Measurements from ENCODE around the gene BPIFB4. TPM values are rescaled to one million over a fixed set of nuclear protein-coding genes. Genes with fewer than 3 reads are reported as not detected.
"Not testable (repeated sequence)": the region's sequence is repeated elsewhere in the genome, so short reads cannot be mapped to it uniquely, and the experiment has no call there.

The BPIFB4 gene
- total RNA-seq, 1 donor from 2014 or later, result not detected

DNA sequence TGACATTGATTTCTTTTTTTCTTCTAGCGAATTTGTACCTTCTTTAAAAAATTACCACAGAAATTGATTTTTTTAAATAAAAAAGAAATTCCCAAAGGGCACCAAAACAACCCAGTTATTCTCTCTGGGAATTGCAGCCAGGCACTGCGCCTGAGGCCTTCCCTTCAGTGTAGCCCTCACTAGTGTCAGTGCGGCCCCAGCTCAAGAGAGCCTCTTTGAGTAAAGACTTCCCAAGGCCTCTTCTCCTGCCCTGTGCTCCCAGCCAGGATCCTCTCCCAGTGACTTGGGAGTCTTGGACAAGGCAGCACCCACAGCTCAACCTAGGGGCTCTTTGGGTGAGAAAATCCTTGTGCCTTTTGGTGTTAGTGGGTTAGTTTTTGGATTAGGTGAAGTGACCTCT lies 41.5 kb downstream of the BPIFB4 start:
- no peak for ATAC-seq

DNA sequence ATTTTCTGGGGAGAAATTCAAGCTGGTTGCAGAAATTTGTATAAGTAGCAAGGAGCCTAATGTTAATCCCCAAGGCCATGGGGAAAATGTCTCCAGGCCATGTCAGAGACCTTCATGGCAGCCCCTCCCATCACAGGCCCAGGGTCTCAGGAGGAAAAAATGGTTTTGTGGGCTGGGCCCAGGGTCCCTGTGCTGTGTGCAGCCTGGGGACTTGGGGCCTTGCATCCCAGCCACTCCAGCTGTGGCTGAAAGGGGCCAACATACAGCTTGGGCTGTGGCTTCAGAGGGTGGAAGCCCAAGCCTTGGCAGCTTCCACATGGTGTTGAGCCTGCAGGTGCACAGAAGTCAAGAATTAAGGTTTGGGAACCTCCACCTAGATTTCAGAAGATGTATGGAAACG lies 42.9 kb downstream of the BPIFB4 start:
- ATAC-seq, result not testable (repeated sequence)

DNA sequence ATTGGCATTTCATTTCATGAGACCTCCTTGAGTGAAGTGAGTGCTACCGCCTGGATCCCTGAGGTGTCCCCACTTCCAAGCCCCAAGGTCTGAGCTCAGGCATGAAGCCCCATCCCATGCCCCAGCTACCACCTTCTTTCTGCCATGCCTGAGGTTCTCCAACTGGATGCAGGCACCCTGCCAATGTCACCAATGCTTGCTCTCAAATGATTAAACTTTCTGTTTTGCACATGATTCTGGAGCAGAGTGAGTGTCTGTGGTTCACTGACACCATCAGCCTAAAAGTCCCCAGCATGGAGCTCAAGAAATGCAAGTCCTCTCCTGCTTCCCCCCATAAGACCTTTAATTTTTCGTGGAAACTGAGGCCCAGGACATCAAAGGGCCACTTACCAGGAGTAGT lies 44.8 kb downstream of the BPIFB4 start:
- no peak for ATAC-seq

DNA sequence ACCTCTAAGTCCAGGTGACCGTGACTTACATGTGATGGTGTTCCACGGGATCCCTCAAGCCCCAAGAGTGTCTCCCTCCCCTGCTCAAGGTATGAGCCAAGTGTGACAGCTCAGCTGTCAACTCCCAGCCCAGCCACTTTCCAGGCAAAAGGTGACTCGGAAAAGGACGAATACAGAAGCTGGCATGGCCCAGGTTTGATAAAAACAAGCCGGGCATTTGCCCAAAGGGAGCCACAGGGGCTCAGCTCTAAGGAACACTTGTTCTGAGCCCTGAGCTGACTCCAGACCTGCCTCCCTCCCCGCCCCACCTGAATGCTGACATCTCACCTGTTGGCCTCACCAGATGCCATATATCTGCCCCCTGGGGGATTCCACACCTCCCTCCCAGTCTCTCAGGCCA lies 45.6 kb downstream of the BPIFB4 start:
- no peak for ATAC-seq

DNA sequence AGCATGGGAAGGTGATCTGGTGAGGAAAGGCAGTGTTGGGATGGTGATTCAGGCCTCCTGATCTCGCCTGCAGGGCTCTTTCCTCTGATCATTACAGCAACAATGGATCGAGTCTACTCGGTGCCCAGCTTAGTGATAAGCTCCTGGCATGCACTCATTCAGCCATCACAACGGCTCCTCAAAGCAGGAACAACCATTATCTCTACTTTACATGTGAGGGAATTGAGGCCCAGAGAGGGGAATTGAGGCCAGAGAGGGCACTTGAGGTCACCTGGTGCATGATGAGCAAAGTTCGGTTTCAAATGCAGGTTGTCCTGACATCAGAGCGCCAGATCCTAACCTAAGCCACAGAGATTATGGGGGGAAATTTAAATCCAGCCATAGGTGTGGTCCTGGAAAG lies 46.5 kb downstream of the BPIFB4 start:
- ATAC-seq, result no peak

DNA sequence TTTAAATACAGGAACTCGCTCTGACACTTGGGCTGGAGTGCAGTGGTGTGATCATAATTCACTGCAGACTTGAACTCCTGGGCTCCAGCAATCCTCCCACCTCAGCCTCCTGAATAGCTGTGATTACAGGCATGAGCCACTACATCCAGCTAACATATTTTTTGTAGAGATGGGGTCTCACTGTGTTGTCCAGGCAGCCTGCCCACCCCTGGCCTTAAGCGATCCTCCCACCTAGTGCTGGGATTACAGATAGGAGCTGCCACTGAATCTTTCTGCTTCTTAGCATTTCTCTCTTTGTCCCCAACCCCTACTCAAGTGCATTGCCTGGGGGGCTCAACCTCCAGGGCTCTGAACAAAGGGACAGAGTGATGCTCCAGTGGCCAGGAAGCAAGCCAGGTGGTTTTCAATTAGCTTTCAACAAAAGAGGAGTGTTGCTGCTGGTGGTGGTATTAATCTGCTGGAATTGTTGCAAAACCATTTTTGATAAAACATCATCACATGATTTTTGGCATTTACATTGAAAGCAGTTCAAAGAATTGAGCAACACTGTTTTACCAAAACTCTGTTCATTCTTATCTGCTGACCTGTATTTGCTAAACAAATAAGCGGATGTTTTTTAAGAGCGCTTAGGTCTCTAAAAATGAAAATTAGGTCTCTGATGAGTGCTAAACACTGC lies 48.1 kb downstream of the BPIFB4 start:
- no peak for ATAC-seq

DNA sequence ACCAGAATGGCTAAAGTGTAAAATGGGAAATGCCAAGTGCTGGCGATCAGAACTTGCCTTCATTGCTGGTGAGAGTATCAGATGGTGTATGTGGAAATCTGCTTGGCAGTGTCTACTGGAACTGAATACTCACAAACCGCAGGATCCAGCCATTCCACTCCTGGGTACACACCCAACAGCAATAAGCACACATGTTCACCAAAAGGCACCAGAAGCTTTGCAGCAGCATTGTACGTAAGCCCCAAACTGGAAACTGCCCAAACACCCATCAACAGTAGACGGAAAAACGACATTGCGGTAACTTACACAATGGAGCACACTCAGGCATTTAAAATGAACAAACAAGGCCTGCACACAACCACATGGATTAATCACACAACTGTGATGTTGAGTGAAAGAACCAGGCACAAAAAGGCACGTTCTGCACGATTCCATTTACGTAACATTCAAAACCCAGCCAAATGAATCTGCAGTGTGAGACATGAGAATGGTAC lies 51.2 kb downstream of the BPIFB4 start:
- ATAC-seq, result peak; percentile 95

DNA sequence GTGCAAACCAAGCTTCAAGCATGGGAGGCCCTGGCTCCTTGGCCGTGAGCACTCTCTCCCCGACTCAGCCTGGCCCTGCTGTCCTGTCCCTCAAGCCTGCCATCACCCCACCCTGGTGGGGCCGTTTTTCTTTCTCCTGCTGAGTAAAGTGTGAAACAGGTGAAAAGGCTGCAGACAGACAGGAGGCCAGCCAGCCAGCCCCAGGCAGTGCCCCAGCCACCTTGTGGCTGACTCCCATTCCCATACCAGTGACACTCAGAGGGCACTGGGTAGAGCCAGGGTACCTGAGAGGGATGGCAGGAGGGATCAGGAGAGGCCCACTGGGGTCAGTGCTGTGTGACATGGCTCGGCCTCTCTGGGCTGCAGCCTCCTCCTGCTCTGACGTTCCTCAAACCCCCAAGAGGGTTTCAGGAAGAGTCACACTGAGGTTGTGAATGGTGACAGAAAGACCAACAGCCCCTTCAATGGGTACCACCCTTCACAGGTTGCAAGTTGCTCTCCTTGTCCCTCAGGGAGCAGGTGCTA lies 52.6 kb downstream of the BPIFB4 start:
- no peak for ATAC-seq

DNA sequence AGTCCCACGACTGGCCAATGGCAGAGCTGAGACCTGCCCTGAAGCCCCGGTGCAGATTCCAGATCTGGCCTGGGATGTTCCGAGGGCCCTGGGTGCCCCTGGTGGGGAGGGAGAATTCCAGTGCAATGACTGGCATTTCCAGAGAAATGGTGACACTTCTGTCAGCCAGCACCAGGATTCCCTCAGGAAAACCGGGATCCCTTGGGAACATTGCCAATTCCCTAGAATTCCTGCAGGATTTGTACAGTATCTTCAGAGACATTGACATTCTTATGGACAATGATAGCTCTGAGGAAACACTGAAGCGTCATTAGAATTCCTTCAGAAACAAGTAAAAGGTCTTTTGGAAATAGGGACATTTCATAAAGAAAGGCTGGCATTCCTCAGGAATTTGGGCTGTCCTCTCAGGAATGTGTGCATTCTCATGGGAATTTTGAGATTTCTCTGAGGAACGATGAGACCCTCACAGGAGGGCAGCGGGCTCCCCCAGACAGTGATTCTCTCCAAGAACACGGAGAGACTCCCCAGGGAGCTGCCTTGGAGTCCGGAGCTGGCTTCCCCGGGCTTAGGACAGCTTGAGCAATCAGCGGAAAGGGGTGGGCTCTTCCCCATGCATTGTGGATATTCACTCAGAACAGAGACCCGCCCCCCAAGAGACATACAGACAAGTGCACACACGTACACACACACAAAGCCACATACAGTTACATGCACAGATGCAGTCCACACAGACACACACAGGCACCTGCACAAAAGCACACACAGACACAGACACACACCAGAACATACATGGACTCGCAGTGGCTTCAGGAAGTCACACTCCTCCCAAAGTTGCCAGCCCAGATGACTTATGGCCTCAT lies 53.3 kb downstream of the BPIFB4 start:
- no peak for ATAC-seq

DNA sequence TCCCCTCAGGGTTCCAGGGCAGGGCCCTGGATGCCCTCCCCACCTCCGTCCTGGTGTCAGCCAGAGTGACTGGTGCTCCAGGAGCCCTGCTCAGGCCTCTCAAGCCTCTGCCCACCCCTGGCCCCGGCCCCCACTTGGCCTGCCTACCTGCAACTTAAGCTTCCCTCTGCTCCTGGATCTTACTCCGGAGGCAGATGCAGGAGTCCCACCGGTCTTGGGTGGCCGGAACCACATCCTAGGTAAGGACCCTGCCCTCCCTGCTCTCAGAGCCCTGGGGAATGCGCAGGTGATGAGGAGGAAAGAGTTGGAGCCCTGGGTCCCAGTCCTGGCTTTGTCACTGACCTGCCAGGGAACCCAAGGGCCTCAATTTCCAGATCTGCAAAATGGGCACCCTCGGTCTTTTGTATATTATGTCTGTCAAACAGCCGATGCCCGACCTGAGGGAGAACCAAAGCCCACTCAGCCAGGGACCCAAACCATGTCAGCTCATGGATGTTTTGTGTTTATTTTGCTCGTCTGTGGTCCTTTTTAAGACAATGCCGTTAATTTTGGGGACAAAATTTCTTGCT lies 54.0 kb downstream of the BPIFB4 start:
- ATAC-seq, result no peak

DNA sequence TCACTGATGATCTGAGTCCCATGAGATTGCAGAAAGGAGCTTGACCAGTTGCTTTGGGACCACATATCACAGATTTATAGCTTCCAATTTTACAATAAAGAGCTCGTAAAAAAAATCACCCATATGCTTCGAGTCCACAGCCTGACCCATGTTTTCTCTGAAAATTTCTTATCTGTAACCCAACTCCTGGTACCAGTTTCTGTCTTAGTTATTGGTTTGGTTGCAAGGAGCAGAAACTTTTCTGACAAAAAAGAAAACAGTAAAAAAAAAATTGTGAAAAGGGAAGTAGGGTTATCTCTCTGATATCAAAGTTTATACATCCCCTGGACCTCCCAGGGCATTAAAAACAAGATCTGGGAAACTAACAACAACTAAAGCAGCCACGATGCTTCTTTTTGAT lies 57.8 kb downstream of the BPIFB4 start:
- no peak for ATAC-seq

DNA sequence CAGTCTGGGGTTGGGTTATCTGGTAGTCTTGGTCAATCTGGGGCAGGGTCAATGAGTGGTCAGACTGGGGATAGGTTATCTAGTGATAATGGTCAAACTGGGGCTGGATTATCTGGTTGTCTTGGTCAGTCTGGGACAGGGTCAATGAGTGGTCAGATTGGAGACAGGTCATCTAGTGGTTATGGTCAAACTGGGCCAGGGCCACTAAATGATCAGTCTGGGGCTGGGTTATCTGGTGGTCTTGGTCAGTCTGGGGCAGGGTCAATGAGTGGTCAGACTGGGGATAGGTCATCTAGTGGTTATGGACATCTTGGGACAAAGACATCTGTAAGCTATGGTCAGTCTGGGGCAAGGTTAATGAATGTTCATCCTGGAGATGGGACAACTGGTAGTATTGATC lies 60.0 kb downstream of the BPIFB4 start:
- no peak for ATAC-seq

DNA sequence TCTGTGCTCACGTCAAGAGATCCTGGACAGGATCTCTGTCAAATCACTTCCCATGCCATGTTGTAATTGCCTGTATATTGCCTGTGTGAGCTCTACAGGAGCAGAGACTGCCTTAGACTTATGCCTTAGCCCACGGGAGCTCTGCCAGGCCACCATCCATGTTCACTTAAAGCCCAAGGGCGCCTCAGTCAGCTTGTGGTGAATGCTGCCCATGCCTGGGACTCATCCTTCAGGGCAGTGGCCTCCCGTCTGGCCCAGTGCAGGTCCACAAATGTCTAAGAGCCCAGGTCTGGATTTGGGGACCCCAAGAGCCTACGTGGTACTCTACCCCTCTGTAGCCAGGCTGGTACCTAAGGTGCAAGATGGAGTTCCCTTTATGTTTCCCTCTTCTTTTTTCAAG lies 66.1 kb downstream of the BPIFB4 start:
- no peak for ATAC-seq

DNA sequence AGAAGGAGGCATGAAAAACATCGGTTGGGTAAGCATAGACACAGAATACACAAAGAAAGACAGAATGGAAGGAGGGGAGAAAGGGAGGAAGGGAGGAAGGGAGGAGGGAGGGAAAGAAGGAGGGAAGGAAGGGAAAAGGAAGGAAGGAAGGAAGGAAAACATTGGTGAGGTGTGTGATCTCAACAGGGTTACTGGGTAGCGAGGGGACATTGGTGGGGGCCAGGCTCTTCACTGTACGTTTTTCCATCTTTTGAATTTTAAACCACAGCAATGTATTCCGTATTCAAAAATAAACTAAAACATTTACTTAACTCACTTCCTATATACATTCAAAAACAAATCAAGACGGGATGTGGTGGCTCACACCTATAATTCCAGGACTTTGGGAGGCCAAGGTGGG lies 67.9 kb downstream of the BPIFB4 start:
- ATAC-seq, result no peak

DNA sequence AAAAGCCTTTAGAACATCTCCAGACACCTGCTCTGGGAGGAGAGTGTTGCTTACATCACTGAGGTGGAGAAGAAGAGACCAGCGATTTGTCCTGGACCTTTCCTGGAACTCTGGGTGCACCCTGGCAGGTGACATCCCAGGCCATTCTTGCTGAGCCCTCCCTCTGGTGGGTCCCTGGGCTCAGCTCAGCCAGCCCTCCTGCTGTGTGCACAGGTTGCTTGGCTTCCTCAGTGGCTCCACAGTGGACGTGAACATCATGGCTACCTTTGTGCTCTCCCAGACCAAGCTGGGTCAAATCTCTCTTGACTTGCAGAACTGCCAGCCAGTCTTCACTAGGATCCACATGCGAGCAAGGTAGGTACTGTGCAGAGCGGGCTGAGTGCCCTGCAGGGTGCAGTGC lies 68.6 kb downstream of the BPIFB4 start:
- no peak for ATAC-seq

DNA sequence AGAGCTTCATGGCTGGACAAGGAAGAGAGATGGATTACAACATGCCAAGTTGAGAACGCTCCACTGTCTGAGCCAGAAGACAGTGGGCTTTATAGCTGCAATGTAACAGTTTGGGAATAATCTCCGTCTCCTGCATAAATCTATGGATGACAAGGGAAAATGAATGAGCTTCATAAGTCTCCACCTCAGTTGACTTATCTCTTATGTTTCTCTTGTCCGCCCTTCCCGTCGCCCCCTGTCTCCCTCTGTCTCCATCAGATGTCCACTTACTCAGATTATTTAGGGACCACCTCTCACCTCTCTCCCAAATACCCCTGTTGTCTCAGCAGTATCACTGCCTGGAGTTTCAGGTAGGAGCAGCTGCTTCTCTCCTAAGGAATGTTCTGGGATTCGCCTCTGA lies 74.8 kb downstream of the BPIFB4 start:
- no peak for ATAC-seq

DNA sequence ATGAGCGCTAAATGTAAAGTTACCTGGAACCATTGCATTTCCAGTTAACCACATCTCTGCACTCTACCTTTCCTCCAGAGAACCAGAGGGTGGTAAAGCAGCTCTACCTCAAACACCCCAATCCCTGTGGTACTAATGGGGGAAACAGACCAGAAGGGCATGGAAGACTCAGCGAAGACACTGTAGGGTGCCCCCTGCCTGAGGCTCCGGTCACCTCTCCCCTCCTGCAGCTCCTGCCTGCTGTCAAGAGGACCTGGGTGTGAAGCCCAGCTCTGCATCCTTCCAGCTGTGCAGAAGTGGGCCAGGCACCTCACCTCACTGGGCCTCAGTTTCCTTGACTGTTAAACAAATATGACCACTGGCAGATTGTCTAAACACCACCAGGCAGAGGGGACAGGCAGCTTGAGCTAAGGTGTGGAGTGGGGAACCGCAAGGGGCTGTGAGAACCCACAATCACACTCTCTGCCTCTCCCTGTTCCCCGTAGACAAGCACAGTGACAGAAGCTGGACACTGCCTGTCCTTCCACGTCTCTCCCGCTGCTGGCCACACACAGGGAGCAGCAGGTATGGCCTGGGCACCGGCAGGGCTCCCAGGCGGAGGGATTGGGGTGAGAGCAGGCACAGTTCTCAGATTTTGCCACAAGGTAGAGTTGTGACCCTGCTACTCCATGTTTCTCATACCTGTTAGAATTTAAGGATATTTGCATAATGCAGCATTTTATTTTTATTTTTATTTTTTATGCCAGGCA lies 79.4 kb downstream of the BPIFB4 start:
- no peak for ATAC-seq

DNA sequence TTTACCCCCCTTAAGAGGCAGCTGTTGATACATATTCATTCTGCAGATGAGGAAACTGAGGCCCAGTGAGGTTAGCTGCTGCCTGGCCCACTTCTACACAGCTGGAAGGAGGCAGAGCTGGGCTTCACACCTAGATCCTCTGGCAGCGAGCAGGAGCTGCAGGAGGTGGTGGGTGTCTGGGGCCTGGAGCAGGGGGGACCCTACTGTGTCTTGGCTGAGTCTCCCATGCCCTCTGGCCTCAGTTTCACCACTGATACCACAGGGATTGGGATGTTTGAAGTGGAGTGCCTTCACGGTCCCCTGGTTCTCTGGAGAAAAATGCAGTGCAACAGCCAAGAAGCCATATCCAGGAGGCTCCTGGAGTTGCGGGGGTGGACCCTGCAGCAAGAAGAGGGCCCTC lies 80.3 kb downstream of the BPIFB4 start:
- no peak for ATAC-seq

DNA sequence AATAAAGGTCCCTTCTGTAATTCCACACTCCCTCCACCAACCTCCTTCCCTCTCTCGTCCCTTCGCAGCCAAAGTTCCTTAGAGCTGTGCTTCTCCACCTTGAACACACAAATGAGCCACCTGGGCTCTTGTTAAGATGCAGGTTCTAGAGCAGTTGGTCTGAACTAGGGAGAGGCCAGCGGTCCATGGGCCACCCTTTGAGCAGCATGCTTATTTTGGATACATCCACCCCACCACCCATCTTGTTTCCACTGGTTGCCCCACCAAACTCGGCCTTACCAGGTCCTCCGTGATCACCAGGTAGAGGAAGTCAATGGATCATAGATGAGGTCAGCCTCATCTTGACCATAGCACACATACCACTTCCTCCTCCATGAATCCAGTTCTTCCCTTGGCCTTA lies 81.2 kb downstream of the BPIFB4 start:
- no peak for ATAC-seq
